ENCODE results near the gene PAIP2.
"Not testable (repeated sequence)": the region's sequence is repeated elsewhere in the genome, so short reads cannot be mapped to it uniquely, and the experiment has no call there.

The PAIP2 gene

DNA sequence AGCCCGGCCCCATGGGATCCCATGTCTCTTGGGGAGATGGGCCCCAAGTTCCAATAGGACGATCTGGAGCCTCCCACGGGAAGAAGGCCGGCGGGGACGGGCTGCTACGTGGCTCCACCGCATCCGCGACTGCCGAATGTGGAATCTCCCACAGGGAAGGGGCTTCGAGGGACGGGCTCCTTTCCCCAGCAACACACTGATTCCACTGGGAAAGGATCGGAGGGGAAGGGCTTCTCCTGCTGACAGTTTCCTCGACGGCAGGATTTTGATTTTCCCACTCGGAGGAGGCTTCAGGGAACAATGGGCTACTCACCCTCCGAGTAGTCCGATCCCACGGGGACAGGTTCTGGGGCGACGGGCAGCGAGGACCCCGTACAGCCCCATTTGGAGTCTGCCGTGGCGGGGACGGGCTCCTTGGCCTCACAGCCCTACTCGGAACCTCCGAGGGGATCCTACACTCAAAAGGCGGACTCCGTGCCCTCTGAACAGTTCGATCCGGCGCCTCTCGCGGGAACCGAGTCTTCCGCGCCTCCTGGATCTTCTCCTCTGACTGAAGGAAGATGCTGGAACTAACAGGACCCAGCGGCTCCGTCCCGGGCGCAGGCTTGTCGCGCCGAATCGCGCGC is 52.0 kb downstream of the PAIP2 start:
- no peak for DNase-seq

DNA sequence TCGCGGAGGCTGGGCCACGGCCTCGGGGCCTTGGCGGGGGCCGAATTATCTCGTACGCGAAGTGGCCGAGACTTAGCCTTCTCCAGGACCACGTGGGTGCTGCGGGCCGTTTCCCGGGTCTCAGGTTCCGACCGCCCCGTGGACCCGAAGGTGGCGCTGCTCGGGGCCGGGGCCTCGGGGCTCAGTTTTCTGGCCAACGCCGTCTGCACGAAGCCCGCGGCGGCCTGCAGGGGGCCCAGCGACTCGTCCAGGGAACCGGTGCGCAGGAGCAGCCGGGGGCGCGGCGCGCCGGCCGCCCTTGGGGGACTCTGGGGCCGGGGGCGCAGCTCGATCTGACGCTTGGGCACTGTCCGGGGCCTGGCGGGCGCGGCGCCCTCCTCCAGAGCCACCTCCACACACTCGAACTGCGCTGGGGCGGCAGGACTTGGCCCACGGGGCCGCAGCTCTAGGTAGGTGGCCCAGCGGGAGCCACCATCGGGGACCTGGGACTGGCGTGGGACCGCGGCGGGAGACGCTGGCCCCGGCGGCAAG is 52.5 kb downstream of the PAIP2 start:
- peak; percentile 65 for DNase-seq

DNA sequence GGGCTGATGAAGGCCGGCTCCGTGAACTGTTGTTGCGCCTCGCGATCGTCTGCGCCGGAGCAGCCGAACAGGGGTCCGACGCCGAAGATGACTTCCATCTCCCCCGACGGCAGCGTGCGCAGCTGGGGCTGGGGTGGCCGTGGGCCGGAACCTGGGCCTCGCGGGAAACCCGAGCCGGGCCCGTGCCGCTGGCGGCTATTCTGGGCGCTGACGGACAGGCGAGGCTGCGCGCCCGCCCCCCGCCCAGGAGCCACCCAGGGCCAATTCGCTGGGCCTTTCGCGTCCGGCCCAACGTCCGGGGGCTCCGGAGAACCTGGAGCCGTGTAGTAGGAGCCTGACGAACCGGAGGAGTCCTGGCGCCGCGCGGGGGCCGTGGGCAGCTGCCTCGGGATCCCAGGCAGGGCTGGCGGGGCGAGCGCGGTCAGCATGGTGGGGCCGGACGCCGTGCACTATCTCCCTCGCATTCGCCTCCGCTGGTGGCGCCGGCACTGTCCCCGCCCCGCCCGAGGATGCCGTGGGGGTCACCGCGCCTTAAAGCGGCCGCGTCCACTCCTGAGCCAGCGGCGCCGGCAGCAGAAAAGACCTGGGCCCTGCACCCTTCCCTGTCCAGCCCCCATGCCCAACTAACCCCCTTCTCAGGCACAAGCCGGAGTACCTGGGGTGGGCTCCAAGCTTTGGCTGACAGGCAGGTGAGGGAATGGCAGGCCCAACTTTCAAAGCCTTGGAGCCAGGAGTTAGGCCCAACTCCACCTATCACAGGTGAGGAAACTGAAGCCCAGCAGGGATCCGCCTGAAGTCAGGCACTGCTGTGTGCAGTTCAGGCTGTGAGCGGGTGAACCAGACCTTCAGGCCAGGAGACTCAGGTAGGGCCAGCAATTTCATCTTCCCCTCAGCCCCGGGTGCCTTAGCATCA is 53.3 kb downstream of the PAIP2 start, which contains the start of gene PROB1:
PROB1 (minus strand) TSS at position 451 of the 913 bp plus-strand sequence; CDS start at position 428, 23 bp downstream.
- no peak for DNase-seq

DNA sequence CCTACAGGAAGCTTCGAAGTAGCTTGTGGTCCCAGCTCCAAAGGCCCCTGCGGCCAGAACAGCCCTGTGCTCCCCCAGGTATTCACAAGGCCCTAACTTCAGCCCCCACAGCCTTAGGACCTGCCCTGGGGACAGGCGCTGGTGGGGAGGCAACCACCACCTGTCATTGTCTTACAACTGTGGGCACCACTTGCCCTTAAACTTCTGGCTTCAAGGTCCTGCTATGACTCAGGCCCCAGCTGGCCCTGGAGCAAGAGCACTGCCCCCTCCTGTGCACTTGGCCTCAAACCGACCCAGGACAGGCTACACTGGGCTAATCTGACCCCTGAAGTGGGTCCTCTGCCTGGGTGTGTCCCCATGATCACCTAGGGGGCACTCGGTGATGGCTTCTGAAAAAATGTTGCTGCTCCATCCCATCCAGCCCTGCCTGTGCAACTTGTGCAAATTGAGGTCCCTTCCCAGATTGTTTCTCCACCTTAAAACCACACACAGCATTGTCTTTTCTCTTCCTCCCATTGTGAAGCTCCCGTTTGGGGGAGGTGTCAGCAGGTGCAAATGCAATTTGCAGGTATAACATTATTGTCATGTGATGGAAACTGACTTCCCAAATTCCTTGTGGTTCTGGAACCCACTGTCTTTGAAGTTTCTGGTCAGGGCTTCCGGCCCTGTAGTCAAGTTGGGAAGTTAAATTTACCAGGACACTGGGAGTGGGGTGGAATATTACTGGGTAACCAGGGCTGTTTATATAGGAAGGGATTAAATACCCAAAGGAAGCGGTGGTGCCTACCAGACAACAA is 54.4 kb downstream of the PAIP2 start:
- DNase-seq, result no peak

DNA sequence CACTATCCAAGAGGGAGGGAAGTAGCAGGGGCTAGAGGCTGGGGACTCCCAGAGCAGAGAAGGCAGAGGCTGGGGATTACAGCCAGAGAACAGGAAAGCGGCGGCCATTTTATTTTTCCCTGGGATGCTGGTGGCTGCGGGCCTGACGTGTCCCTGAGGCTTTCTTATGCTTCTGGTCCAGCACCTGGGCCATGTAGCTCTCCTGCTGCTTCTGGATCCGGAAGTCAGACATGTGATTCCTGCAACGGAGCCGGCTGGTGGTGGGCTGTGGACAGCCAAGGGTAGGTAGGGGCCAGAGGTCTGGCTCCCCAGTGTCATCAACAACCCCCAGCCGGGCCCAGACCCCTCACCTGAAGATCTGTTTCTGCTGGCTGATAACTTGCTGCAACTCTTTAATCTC is 55.0 kb downstream of the PAIP2 start:
- DNase-seq, result no peak

DNA sequence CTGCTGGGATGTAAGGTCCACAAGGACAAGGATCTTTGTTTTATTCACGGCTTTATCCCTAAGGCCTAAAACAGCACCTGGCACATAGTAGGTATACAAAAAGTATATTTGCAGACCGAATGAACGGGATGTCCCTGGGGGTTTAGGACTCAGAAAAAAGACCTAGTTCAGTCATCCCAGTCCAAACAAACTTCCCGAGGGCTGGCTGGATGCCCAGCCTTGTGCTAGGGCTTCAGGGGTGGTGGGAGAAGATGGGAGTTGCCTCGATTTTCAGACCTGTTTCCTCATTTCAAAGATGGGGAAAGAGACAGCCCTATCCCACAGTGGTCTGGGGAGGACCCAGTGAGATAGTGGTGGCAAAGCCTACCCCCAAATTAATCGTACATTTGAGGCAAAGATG is 56.3 kb downstream of the PAIP2 start:
- no peak for DNase-seq

DNA sequence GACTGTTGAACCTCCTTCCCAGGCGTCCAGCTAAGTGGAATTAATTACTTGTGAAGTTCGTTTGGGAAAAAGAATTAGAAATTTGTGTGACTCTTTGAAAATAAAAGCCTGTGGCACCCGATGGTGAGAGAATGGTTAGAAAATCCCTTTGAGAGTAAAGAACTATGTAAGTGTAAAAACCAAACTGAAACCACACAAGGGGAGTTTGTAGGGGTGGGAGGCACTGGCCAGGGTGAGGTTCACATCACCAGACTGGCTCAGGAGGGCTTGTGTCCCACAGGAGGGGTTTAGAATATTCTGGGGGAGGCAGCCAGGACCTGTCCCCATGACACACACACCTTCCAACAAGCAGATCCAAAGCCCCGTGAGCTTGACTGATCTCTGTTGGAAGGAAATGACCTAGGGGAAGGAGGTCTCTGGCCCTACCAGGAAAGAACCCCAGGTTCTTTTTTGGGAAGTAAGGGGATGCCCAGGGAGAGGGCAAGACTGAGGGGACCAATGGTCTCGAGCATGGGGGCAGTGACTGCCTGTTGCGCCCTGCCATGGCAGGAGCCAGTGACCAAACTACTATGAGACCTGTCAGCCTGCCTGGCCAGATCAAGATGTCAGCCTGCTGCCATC is 58.0 kb downstream of the PAIP2 start:
- no peak for DNase-seq

DNA sequence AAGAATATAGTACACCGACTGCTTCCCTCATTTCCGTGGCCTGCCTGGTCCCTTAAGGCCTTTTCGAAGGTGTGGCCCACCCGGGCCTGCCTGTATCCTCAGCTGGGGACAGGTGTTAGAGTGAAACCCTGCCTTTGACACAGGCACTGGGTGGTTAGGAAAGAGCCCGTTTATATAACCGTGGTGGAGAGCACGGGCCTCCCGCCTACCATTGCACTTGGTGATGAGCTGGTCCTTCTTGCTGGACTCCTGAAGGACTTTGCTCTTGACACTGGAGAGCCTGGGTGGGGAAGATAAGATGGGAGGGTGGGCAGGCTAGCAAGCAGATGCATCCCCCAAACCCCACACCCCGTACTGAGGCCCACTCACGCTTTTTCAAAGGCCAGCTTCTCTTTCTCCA is 59.9 kb downstream of the PAIP2 start:
- no peak for DNase-seq

DNA sequence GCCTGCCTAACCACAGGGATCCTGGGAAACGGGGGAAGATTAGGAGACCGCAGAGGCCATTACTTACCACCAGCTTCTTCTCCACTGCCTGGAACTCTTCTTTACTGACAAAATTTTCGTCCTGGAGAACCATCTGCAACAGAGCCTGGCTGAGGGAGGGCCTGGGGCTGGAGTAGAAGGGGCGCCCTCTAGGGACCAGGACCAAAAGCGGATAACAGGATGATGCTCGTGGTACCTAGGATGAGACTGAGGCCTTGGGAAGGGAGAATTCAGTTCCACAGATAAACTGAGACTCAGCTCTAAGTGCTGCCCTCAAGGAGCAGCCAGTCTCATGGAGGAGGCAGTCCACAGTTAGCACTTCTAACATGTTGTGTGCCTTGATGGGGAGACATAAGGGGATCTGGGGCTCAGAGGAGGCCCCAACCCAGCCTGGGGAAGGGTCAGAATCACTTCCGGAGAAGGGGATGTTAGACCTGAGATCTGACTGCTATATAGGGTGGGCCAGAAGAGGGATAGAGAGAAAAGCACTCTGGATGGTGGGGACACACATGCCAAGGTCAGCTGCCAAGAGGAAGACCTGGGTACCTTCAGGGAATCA is 61.0 kb downstream of the PAIP2 start:
- peak; percentile 32 for DNase-seq

DNA sequence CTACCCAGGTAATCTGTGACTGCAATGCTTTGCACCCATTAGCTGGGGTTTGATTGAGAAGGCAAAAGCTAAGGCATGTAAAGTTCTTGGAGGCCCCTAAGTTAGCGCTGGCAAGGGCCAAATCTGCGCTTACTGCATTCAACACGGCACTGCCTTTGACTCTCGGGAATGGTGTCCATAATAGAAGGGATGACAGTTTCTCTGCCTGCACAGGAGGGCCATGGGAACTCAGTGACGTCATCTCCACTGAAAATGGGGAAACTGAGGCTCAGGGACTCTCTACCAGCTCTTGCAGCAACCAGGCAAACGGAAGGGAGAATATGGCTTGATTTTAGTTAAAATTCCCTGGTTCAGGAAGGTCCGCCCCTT is 61.7 kb downstream of the PAIP2 start:
- DNase-seq, result no peak

DNA sequence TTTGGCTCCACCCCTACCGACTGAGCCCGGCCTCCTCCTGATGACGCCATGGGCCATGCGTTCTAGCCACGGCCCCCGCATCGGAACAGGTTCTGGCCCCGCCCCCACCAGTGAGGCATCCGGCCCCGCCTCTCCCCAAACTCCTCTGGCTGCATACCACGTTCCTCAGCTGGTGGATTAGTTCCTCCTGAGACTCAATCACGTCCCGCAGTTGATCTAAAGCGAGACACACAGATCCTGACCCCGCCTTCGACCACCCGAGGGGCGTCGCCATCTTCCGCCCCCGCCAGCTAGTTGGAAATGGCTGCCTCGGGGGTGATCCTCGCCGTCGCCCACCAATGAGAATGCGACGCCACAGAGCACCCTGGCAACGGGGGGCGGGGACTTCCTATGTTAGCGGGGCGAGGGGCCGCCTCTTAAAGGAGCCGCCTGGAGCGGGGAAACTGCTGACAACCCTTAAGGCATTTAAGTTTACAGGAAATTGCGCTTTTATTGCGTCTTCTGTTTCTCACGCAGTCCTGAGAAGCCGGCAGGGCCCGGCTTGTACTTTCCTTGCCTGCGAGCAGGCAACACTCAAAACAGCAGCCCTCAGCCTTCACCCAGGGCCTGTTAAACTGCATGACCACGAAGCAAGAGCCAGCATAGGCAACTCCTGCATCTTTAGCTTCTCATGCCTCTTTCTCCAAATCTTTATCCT is 62.3 kb downstream of the PAIP2 start, which contains the start of gene SPATA24:
SPATA24 (minus strand) TSS at position 303 of the 697 bp plus-strand sequence; CDS start at position 274, 29 bp downstream.
- DNase-seq, result peak; percentile 98

DNA sequence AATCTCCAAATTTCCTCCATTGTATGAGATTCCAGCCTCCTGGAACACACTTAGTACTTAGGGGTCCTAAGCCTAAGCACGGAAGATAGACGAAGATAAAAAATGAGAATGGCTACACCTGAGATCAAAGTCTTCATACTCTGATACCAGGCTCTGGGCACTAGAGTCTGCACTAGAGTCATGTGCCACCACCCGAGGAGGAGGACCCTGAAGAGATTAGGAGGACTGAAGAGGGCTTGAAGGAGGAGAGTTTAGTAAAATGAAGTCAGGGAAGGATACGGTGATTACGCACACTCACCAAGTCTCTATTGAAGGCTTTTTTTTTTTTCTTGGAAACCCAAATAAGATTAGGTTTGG is 62.8 kb downstream of the PAIP2 start:
- no peak for DNase-seq

DNA sequence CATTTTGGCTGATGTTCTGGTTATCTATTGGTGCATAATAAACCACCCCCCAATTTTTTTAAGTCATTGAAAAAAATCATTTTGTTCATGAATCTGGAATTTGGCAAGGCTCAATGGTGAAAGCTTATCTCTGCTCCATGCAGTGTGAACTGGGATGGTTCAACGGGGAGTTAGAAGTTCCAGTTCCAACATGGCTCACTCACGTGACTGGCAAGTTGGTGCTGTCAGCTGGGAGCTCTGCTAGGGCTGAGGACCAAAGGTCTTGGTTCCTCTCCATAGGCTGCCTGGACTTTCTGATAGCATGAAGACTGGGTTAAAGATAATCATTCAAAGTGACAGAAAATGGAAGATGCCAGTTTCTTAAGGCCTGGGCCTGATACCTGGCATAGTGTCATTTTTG is 65.3 kb downstream of the PAIP2 start:
- DNase-seq, result no peak

DNA sequence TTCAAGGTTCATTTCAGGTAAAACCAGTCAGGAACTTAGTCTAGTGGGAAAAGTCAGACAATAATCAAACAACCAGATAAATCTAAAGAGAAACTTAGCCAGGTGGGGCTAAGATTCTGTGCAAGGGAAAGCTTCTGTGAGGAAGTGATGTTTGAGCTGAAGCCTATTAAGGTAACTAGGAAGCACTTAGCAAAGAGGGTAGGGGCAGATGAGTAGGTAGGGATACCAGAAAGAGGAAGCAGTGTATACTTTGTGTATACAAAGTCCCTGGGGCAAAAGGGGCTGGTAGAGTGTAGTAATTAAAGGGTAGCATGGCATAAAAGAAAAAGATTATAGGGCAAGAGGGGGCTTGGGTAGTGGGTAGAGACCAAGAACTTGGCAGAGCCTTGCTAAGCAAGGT is 65.9 kb downstream of the PAIP2 start:
- no peak for DNase-seq

DNA sequence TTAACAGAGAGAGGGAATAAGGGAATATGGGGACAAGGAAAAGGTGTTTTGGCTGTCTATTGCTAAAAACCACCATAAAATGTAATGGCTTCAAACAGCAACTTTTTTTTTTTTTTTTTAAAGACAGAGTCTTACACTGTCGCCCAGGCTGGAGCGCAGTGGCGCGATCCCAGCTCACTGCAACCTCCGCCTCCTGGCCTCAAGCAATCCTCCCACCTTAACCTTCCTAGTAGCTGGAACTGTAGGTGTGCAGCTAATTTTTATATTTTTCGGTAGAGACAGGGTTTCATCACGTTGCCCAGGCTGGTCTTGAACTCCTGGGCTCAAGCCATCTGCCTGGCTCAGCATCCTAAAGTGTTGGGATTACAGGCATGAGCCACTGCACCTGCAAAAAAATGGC is 66.5 kb downstream of the PAIP2 start:
- no peak for DNase-seq

DNA sequence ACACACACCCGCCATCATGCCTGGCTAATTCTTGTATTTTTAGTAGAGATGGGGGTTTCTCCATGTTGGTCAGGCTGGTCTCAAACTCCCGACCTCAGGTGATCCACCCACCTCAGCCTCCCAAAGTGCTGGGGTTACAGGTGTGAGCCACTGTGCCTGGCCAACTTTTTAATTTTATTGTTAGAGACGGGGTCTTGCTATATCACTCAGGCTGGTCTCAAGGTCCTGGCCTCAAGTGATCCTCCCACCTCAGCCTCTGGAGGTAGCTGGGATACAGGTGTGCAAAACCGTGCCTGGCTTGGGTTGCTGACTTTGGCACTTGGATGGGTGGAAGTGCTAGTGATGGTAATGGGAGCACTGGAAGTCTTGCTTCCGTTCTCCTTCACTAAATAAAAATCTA is 67.5 kb downstream of the PAIP2 start:
- not testable (repeated sequence) for DNase-seq

DNA sequence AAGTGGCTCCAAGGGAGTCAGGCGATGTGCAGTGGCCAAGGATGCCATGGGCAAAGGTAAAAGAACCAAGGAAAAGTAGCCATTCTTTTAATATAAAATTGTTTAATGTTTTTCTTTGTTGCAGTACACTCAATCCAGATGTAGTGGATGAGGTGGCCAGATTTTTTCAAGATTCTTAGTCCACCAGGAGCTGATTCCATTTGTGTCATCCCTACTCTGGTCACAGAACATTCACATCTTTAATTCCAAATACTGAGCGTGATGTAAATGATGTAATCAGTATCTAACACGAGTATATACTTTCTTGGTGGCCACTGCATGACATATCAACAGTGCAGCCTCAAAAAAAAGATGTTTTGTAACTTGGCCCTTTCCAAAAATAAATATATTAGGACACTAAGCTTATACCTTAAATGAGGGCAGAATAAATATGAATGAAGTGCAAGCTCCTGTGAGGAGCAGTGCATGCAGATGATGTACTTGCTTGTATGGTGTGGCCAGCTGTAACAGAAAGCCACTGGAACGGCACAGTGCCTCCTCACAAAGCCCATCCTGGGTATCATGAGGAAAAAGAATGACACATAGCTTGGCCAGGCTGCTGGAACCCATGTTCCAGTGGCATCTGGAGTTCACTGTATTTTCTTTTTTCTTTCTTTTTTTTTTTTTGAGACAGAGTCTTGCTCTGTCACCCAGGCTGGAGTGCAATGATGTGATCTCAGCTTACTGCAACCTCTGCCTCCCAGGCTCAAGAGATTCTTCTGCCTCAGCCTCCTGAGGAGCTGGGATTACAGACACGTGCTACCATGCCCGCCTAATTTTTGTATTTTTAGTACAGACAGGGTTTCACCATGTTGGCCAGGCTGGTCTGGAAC is 68.7 kb downstream of the PAIP2 start:
- DNase-seq, result no peak

DNA sequence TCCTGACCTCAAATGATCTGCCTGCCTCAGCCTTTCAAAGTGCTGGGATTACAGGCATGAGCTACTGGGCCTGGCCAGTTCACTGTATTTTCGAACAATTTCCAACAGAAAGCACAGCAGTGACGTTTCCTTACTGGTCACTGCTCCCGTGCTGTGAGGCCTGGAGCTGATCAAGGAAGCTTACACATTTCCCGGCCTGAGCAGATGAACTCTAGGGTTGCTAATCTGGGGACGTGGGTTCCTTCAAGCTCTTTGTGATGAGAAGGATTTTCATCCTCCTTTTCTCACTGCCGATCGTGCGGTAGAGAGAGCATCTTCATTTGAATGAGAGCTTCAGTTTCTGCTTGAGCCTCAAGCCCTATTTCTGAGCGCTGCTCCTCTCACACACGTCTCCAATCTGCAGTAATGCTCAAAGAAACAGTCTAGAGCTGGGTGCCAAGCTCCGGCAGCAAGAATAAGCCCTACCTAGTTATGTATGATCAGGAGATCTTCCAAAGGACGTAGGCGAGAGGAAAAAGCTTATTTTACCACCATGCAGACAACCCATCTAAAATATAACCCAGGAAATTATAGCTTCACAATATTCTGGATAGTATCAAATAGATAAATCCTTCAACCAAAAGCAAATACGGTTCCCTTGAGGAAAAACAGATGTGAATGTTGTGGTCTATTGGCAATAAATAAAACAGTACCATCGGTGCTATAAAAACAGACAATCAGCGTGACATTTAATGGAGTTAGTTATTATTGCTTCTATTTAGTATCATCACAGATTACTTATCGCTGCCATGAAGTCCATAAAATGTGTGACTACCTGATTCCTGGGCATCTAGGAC is 69.6 kb downstream of the PAIP2 start:
- no peak for DNase-seq

DNA sequence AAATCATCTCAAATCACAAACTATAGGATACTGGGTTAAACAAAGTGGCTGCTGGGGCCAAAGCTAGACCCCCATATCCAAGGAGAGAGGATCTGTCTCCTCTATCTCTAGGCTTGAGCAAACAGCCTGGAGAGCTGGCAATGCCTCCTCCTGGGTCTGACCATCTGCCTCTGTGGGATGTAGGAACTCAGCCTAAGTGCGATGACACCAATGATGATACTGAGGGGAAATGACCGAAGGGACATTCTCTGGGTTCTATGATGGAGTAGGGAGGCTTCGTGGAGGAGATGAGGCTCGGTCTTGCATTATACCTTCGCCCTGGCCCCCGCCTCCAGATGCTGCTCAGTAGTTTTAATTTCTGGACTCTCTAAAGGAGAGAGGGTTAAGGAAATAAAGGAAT is 71.5 kb downstream of the PAIP2 start:
- DNase-seq, result no peak

DNA sequence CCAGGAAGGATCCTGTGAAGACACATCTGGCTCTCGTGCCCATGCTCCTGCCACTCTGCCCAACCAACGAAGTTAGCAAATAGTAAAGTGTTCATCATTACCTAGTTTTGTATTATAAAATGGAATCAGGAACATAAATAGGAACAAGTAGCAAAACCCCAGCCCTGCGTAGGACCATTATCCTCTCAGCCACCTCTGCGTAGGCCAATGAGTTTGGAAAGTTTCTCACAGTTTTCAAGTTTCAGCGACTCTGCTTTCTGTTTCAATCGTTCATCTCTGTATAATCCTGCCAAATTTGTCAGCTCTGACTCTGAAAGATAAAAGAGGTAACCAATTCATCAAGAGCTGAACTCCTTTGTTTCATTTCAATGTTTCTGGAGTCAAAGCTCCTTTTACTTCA is 72.3 kb downstream of the PAIP2 start:
- no peak for DNase-seq
